HUDEP-2 (cell line): Measurements from ENCODE around the gene MYLK.

ENCODE experiments used
- DNase-seq, 76 experiments: peaks; one replicate each; lab custom pipeline; 2025; ENCODE audit not compliant: unreplicated experiment in 76 of 76; lab: John Stamatoyannopoulos, UW

The MYLK gene

GRCh38 chr3:123831420-123831819 lies 52.7 kb downstream of the MYLK start:
- DNase-seq = no peak

- no peak for DNase-seq
These were observed 62.2 kb downstream of the MYLK start for GRCh38 chr3:123821920-123822319.

GRCh38 chr3:123819949-123820348 lies 64.2 kb downstream of the MYLK start:
- no peak for DNase-seq

- DNase-seq = no peak
These were observed 65.2 kb downstream of the MYLK start for GRCh38 chr3:123818921-123819429.

- DNase-seq = no peak
These were observed 65.7 kb downstream of the MYLK start for GRCh38 chr3:123818324-123818920.

- DNase-seq = peak in 1 of 76 experiments; percentile 8
These were observed 66.7 kb downstream of the MYLK start for GRCh38 chr3:123817413-123817812.

DNA sequence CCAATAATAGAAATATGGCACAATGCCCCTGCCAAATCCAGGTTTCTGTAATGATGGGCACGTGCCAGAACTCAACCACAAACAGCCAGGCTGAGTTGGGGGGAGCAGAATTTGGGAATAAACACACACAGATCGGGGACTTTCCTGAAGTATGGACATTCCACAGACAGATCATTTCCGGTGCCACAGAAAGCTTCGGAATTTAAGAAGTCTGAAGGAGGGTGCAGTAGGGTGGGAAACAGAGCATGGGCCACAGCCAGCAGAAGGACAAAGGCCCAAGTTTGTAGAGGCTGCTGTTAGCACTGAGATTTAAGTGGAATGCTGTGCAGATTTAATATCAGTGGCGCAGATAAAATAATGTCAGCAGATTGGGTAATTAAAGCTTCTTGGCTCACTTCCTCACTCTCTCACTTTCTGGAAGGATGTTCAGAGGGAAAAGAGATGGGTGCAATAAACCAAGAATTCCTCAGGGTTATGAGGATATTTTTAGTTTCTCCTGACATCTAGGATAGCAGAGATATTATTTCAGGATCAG lies 67.4 kb downstream of the MYLK start:
- no peak for DNase-seq

- DNase-seq = no peak
These were observed 68.2 kb downstream of the MYLK start for GRCh38 chr3:123815981-123816380.

- peak in 46 of 76 experiments; percentile 1 to 82 (median 41) for DNase-seq
These were observed 70.3 kb downstream of the MYLK start for GRCh38 chr3:123813876-123814275.

- DNase-seq = no peak
These were observed 74.5 kb downstream of the MYLK start for GRCh38 chr3:123809597-123809996.

- no peak for DNase-seq
These were observed 75.3 kb downstream of the MYLK start for GRCh38 chr3:123808812-123809211.

DNA sequence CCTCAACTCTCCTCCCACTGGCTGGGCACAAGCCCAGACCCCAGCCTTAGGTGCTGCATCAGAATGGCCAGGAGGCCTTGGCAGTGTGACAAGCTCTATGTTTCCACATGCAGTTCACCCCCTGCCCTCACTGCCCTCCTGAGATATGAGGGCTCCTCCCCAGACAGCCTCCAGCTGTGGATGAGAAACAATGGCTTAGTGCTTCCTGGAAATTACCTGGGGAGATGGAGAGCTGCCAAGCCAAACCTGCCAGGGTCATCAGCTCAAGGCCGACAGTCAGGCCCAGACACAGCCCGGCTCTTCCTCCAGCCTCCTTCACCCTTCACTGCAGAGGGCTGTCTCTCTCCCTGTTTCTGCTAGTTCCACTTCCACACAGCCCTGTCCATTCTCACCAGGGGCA lies 76.3 kb downstream of the MYLK start:
- DNase-seq = no peak

DNA sequence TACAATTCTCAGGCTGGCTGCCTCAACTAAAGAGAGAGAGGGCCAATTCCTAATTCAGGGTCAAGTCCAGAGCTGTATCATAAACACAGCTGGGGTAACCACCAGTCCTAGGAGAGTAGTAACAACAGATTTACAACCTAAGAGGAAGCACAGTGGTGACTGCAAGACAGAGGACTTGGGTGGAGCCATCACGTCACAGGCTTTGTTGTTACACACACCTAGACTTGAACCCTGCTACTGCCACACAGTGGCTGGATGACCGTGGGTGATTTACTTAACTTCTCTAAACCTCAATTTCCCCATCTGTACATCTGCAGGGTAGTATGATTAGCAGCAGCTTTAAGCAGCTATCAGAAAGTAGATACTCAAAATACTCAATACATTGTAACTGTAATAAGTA lies 78.6 kb downstream of the MYLK start:
- DNase-seq = no peak

GRCh38 chr3:123805101-123805500 lies 79.0 kb downstream of the MYLK start:
- no peak for DNase-seq

DNA sequence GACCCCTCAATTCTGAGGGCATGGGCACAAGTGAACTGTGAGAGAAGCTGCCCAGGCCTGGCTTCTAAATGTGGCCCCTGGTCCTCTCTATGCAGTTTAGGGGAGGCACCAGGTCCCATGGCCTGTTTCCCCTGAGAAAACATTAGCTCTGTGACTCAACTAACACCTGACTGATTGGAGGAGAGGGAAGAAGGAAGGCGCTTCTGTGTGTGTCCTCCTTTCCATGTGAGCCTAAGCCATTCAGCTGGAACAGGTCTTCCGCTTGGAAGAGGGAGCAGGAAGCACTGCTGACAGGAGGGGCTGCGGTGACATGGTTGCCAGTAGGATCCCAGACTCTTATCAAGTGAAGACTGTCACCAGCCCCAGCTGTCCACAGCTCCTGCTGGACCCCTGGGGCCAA lies 79.5 kb downstream of the MYLK start:
- DNase-seq = no peak

- DNase-seq = no peak
These were observed 80.6 kb downstream of the MYLK start for GRCh38 chr3:123803521-123803920.

DNA sequence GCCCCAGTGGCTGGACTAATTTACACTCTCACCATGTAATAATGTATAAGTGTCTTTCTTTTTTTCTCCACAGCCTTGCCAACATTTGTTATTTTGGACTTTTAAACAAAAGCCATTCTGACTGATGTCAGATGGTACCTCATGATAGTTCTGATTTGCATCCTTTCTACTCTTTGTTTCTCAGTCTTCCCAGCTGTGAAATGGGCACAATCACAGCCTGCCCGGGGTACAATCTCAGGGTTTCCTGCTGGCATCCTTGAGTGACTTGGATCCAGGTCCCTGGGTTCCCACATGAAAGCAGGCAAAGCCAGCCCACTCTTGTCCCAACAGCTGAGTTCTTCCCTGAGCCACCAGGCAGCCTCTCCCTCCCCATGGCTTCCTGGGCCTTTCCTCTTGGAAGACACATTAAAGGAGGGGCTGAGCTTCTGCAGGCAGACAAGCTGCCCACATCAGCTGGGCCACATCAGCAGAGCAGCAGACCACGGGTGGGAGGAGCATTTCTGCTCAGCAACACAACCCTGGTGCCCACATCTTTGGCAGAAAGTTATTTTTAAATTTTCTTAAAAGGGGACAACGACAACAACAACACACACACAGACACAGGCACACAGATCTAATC lies 82.0 kb downstream of the MYLK start:
- DNase-seq = no peak

DNA sequence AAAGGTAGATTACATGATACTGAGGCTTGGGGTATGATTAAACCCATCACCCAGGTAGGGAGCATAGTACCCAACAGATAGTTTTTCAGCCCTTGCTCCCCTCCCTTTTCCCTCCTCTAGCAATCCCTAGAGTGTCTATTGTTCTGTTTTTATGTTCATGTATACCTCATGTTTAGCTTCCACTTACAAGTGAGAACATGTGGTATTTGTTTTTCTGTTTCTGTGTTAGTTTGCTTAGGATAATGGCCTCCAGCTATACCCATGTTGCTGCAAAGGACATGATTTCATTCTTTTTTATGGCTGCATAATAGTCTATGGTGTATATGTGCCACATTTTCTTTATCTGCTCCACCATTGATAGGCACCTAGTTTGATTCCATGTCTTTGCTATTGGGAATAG lies 82.7 kb downstream of the MYLK start:
- no peak for DNase-seq

DNA sequence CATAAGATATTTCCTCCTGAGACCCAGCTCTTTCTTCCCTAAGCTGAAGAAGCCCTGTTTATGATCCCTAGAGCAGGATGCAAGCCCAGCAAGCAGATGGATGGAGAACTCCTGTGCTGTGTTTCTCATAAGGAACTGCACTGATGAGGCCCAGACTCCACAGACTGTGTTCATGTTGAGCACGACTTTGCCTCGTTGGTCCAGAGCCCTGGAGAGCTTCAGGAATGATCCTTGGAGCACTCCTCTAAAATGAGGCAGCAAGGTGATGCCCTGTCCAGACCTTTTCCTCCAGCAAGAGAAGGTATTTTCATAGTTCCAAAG lies 83.8 kb downstream of the MYLK start:
- DNase-seq = no peak

GRCh38 chr3:123799544-123800361 lies 84.4 kb downstream of the MYLK start:
- no peak for DNase-seq

GRCh38 chr3:123798550-123798949 lies 85.6 kb downstream of the MYLK start:
- no peak for DNase-seq
